IMR-90 (cell line): ENCODE results near the gene PTEN. TPM values are rescaled to one million over a fixed set of nuclear protein-coding genes. Genes with fewer than 3 reads are reported as not detected.

Experiments
- ATAC-seq: fragments of 200-7000 bp; cut with Tn5 transposase; 2 replicates; pipeline ENCODE4 v1.9.1; 2020; ENCODE audit warnings: low read depth, mild to moderate bottlenecking, moderate library complexity
- BruUV-seq: library from RNA; stranded (reverse); fragments of 400-500 nt; replicated peaks from 2 replicates; lab custom pipeline; 2021; lab: Mats Ljungman, UMichigan
- CTCF ChIA-PET: fragments of 300-600 bp; formaldehyde crosslinking; extraction: SDS; loops from one replicate; lab custom pipeline; 2021; ENCODE audit warnings: antibody characterized with exemption; lab: Yijun Ruan, JAX
- POLR2A ChIA-PET: fragments of 300-600 bp; sonication (Branson Sonifier 250); formaldehyde crosslinking; loops from one replicate; lab custom pipeline; 2022; ENCODE audit warnings: antibody characterized with exemption; ENCODE audit not compliant: unreplicated experiment; lab: Charles Lee
- DNase-seq: peaks from one replicate; pipeline ENCODE4 v3.0.0; 2013
- H2AFZ ChIP-seq: replicated peaks from 2 replicates; pipeline ENCODE3; 2013; ENCODE audit warnings: low read length, mild to moderate bottlenecking; ENCODE audit not compliant: poor library complexity
- H2AK5ac ChIP-seq: 2 replicates; pipeline ENCODE4 v1.6.1; 2013; ENCODE audit warnings: low read depth, low read length, inconsistent platforms
- H2AK9ac ChIP-seq: replicated peaks from 2 replicates; pipeline ENCODE3; 2013; ENCODE audit warnings: mild to moderate bottlenecking, low read depth, low read length, moderate library complexity; ENCODE audit not compliant: poor library complexity
- H2BK120ac ChIP-seq: 2 replicates; pipeline ENCODE4 v1.6.1; 2013; ENCODE audit warnings: low read depth, low read length, inconsistent platforms
- H2BK15ac ChIP-seq: 3 replicates; pipeline ENCODE4 v1.6.1; 2013; ENCODE audit warnings: low read depth, low read length, inconsistent platforms
- H2BK20ac ChIP-seq: 2 replicates; pipeline ENCODE4 v1.6.1; 2013; ENCODE audit warnings: low read depth, mild to moderate bottlenecking, inconsistent platforms, low read length, moderate library complexity
- H2BK5ac ChIP-seq: 2 replicates; pipeline ENCODE4 v1.6.1; 2013; ENCODE audit warnings: mild to moderate bottlenecking, low read depth, low read length, inconsistent platforms; ENCODE audit not compliant: poor library complexity, severe bottlenecking
- H3K14ac ChIP-seq: replicated peaks from 2 replicates; pipeline ENCODE4 v1.6.1; 2013; ENCODE audit warnings: low read depth, low read length, inconsistent platforms
- H3K18ac ChIP-seq: 2 replicates; pipeline ENCODE4 v1.6.1; 2013; ENCODE audit warnings: low read depth, low read length, control low read depth
- H3K23ac ChIP-seq: 2 replicates; pipeline ENCODE4 v1.6.1; 2013; ENCODE audit warnings: low read depth, low read length, inconsistent platforms
- H3K27ac ChIP-seq: 2 replicates; pipeline ENCODE4 v1.5.1; 2013; ENCODE audit warnings: mild to moderate bottlenecking, control low read depth, low read length; ENCODE audit not compliant: insufficient read depth
- H3K27me3 ChIP-seq: 2 replicates; pipeline ENCODE4 v1.6.1; 2013; ENCODE audit warnings: low read length; ENCODE audit not compliant: control insufficient read depth, insufficient read depth
- H3K36me3 ChIP-seq: 2 replicates; pipeline ENCODE4 v1.6.1; 2013; ENCODE audit warnings: low read length, mixed read lengths; ENCODE audit not compliant: control insufficient read depth, insufficient read depth
- H3K4ac ChIP-seq: 2 replicates; pipeline ENCODE4 v1.6.1; 2013; ENCODE audit warnings: low read depth, low read length, inconsistent platforms
- H3K4me1 ChIP-seq: 2 replicates; pipeline ENCODE4 v1.6.1; 2013; ENCODE audit warnings: low read length, mixed read lengths; ENCODE audit not compliant: control insufficient read depth, insufficient read depth
- H3K4me2 ChIP-seq: 2 replicates; pipeline ENCODE4 v1.6.1; 2013; ENCODE audit warnings: low read depth, mild to moderate bottlenecking, control low read depth, low read length, moderate library complexity
- H3K4me3 ChIP-seq: 2 replicates; pipeline ENCODE4 v1.5.1; 2013; ENCODE audit warnings: low read depth, mild to moderate bottlenecking, control low read depth, low read length, moderate library complexity; ENCODE audit not compliant: insufficient read depth
- H3K56ac ChIP-seq: 2 replicates; pipeline ENCODE4 v1.6.1; 2013; ENCODE audit warnings: low read length, inconsistent platforms; ENCODE audit not compliant: insufficient read depth; ENCODE audit errors: extremely low read depth
- H3K79me1 ChIP-seq, 2 experiments: 2 replicates each; pipeline ENCODE4 v1.6.1; 2013; ENCODE audit warnings: low read length in 2 of 2, inconsistent platforms in 1 of 2, low read depth in 1 of 2
- H3K9ac ChIP-seq: 2 replicates; pipeline ENCODE4 v1.6.1; 2013; ENCODE audit warnings: low read depth, low read length, control low read depth
- H3K9me1 ChIP-seq: 2 replicates; pipeline ENCODE4 v1.6.1; 2013; ENCODE audit warnings: low read length, inconsistent platforms; ENCODE audit not compliant: insufficient read depth
- H3K9me3 ChIP-seq: 2 replicates; pipeline ENCODE4 v1.6.1; 2013; ENCODE audit warnings: low read length; ENCODE audit not compliant: control insufficient read depth, insufficient read depth
- H4K20me1 ChIP-seq: 2 replicates; pipeline ENCODE4 v1.6.1; 2013; ENCODE audit warnings: low read length, inconsistent platforms; ENCODE audit not compliant: insufficient read depth
- H4K5ac ChIP-seq: 2 replicates; pipeline ENCODE4 v1.6.1; 2013; ENCODE audit warnings: mild to moderate bottlenecking, low read depth, low read length, control low read depth
- H4K8ac ChIP-seq, 2 experiments: 2 replicates each; pipeline ENCODE4 v1.6.1; 2013; ENCODE audit warnings: low read depth in 2 of 2, low read length in 2 of 2, control low read depth in 1 of 2, inconsistent platforms in 1 of 2
- H4K91ac ChIP-seq: 2 replicates; pipeline ENCODE4 v1.6.1; 2013; ENCODE audit warnings: low read depth, low read length, inconsistent platforms; ENCODE audit not compliant: insufficient read depth
- CHD1 ChIP-seq: IDR thresholded peaks from 2 replicates; pipeline ENCODE4 v1.6.1; 2012; ENCODE audit warnings: low read depth, low read length, improper control_type of control experiment
- CTCF ChIP-seq: conservative IDR thresholded peaks from 2 replicates; pipeline ENCODE4 v1.5.1; 2012; ENCODE audit warnings: mild to moderate bottlenecking, low read depth, low read length, improper control_type of control experiment
- ELK1 ChIP-seq: fragments of 150-350 bp; IDR thresholded peaks from 2 replicates; pipeline ENCODE4 v1.6.1; 2016; ENCODE audit warnings: low read depth, mild to moderate bottlenecking, low read length, moderate library complexity, borderline replicate concordance
- FOS ChIP-seq: fragments of 150-350 bp; IDR thresholded peaks from 2 replicates; pipeline ENCODE4 v1.6.1; 2016; ENCODE audit warnings: low read depth, low read length
- USF2 ChIP-seq: fragments of 150-350 bp; IDR thresholded peaks from 2 replicates; pipeline ENCODE4 v1.6.1; 2017; ENCODE audit warnings: mild to moderate bottlenecking, antibody characterized with exemption, low read length, low read depth
- WGBS, 2 experiments: methylation state at CpG; one replicate each; pipeline versions ENCODE4 v1.1.5 to v1.1.7; 2013; ENCODE audit warnings: missing lambda C conversion rate in 2 of 2; ENCODE audit not compliant: insufficient read length in 1 of 2; ENCODE audit errors: extremely low coverage in 2 of 2; 5-methylcytosine and 5-hydroxymethylcytosine counted together
- dilution Hi-C: fragments of 300-500 bp; cut with HindIII; formaldehyde crosslinking; loops from one replicate; pipeline ENCODE4 v1.14.3; 2018; ENCODE audit warnings: low sequenced_read_pairs; ENCODE audit not compliant: unreplicated experiment
- in situ Hi-C: fragments of 300-500 bp; cut with MboI; formaldehyde crosslinking; loops from 3 replicates; pipeline ENCODE4 v1.14.3; 2019; ENCODE audit warnings: low sequenced_read_pairs, inconsistent platforms, mixed read lengths
- intact Hi-C: fragments of 100-400 bp; cut with micrococcal nuclease; formaldehyde crosslinking; loops from 2 replicates; pipeline ENCODE4 v1.10.0; 2022
- polyA plus RNA-seq, 3 experiments: library from polyadenylated mRNA; depleted of rRNA; stranded (reverse); fragments of >200 nt; gene quantifications; 2 replicates each; pipeline ENCODE4 v1.2.3, GENCODE V29; 2012; ENCODE audit warnings: low replicate concordance in 1 of 3
- total RNA-seq: library from RNA; depleted of rRNA; stranded (reverse); fragments of >200 nt; gene quantifications from 2 replicates; pipeline ENCODE4 v1.2.3, GENCODE V29; 2012

PTEN gene
- total and polyA plus RNA-seq, 2 of the 4 experiments (the other 2 are of a cell fraction): 12.0 to 38.9 TPM

GRCh38 chr10:87942884-87943527, 79.6 kb downstream of the PTEN start:
- intact Hi-C loops: no loop called here

More at GRCh38 chr10:87942884-87943527, 79.6 kb downstream of the PTEN start:
- H2BK120ac ChIP-seq: no peak overlapping the region
- in situ Hi-C loops: no loop called here
- no peak overlapping the region for H3K9ac ChIP-seq
- dilution Hi-C loops: no loop called here
- no peak overlapping the region for H3K23ac ChIP-seq
- no peak overlapping the region for H3K4ac ChIP-seq
- no peaks in the 10 kb centered on the region; the same call in none of the 2 replicates for H3K4me1 ChIP-seq
- TF ChIP-seq CTCF: no peak
- TF ChIP-seq CHD1: no peak
- TF ChIP-seq USF2: no peak
- TF ChIP-seq ELK1: no peak
- TF ChIP-seq FOS: peak; percentile 37; the same call in 1 of the 2 replicates
- H2BK5ac ChIP-seq: no peak overlapping the region
- ChIA-PET CTCF (interaction anchor here (0.7 kb wide), 1 partner anchor 61 kb away, joined by 3 read pairs; no protein-coding TSS in a partner anchor), POLR2A (interaction anchor here (0.7 kb wide), 1 partner anchor 71 kb away, joined by 6 read pairs; no protein-coding TSS in a partner anchor)
- H3K18ac ChIP-seq: no peak overlapping the region
- H2AK9ac ChIP-seq: no peak overlapping the region
- H2AFZ ChIP-seq: no peak overlapping the region
- no peak overlapping the region for H2AK5ac ChIP-seq
- BruUV-seq: no TSS peak
- no peak overlapping the region for H3K14ac ChIP-seq
- H3K9me1 ChIP-seq: peaks cover 11% of the 10 kb centered on the region
- no CpG with 5 or more reads among the region's 1 CpG for WGBS, 2 experiments
- H2BK15ac ChIP-seq: no peak overlapping the region
- H4K91ac ChIP-seq: no peak overlapping the region
- H3K27ac ChIP-seq: no peak overlapping the region
- no peak overlapping the region for H4K8ac ChIP-seq
- no peak overlapping the region for H2BK20ac ChIP-seq
- no peak overlapping the region for H3K4me3 ChIP-seq
- H3K36me3 ChIP-seq: peaks cover 11% of the 10 kb centered on the region
- H3K27me3 ChIP-seq: no peaks in the 10 kb centered on the region
- ATAC-seq (peak; percentile 77), DNase-seq (peak; percentile 82)
- peaks cover 28 to 66% of the 10 kb centered on the region in 2 experiments for H3K79me1 ChIP-seq
- no peak overlapping the region for H4K5ac ChIP-seq
- H3K4me2 ChIP-seq: no peak overlapping the region
- peaks cover 19% of the 10 kb centered on the region; the same call in 1 of the 2 replicates for H4K20me1 ChIP-seq
- H3K9me3 ChIP-seq: no peaks in the 10 kb centered on the region
- no peak overlapping the region for H3K56ac ChIP-seq
